ENCODE measurements around the gene PPARG.

The PPARG gene

GRCh38 chr3:12449889-12450682 lies 161.2 kb downstream of the PPARG start:
- TF ChIP-seq CTCF (conservative IDR thresholded peaks at IDR 0.05; ENCODE audit: control insufficient read depth, insufficient read depth, low read depth, low read length) = no peak
- no peak overlapping the region for H3K4me3 ChIP-seq (ENCODE audit: control insufficient read depth, low read depth, low read length)
- DNase-seq (ENCODE audit: low read depth) = no peak

GRCh38 chr3:12451481-12451880 lies 162.6 kb downstream of the PPARG start:
- no peak overlapping the region for H3K4me3 ChIP-seq (ENCODE audit: control insufficient read depth, low read depth, low read length)
- no peak for TF ChIP-seq CTCF (conservative IDR thresholded peaks at IDR 0.05; ENCODE audit: control insufficient read depth, insufficient read depth, low read depth, low read length)
- DNase-seq (ENCODE audit: low read depth) = no peak

GRCh38 chr3:12451960-12452359 lies 163.1 kb downstream of the PPARG start:
- no peak for DNase-seq (ENCODE audit: low read depth)
- no peak overlapping the region for H3K4me3 ChIP-seq (ENCODE audit: control insufficient read depth, low read depth, low read length)
- no peak for TF ChIP-seq CTCF (conservative IDR thresholded peaks at IDR 0.05; ENCODE audit: control insufficient read depth, insufficient read depth, low read depth, low read length)

GRCh38 chr3:12452361-12453330 lies 163.8 kb downstream of the PPARG start:
- no peak for TF ChIP-seq CTCF (conservative IDR thresholded peaks at IDR 0.05; ENCODE audit: control insufficient read depth, insufficient read depth, low read depth, low read length)
- DNase-seq (ENCODE audit: low read depth) = no peak
- no peak overlapping the region for H3K4me3 ChIP-seq (ENCODE audit: control insufficient read depth, low read depth, low read length)

- no peak overlapping the region for H3K4me3 ChIP-seq (ENCODE audit: control insufficient read depth, low read depth, low read length)
- no peak for TF ChIP-seq CTCF (conservative IDR thresholded peaks at IDR 0.05; ENCODE audit: control insufficient read depth, insufficient read depth, low read depth, low read length)
- DNase-seq (ENCODE audit: low read depth) = peak; percentile 68
These were observed 165.4 kb downstream of the PPARG start for GRCh38 chr3:12454076-12454815.

GRCh38 chr3:12454816-12455121 lies 165.9 kb downstream of the PPARG start:
- peak; percentile 40 for DNase-seq (ENCODE audit: low read depth)
- no peak for TF ChIP-seq CTCF (conservative IDR thresholded peaks at IDR 0.05; ENCODE audit: control insufficient read depth, insufficient read depth, low read depth, low read length)
- no peak overlapping the region for H3K4me3 ChIP-seq (ENCODE audit: control insufficient read depth, low read depth, low read length)
